ENCODE data around the gene ADIPOR2. TPM values are rescaled to one million over a fixed set of nuclear protein-coding genes. Genes with fewer than 3 reads are reported as not detected.

ADIPOR2 gene
- total and polyA plus RNA-seq, 5 donors from 2014 or later = 1.8 to 26.3 (median 2.6) TPM

DNA sequence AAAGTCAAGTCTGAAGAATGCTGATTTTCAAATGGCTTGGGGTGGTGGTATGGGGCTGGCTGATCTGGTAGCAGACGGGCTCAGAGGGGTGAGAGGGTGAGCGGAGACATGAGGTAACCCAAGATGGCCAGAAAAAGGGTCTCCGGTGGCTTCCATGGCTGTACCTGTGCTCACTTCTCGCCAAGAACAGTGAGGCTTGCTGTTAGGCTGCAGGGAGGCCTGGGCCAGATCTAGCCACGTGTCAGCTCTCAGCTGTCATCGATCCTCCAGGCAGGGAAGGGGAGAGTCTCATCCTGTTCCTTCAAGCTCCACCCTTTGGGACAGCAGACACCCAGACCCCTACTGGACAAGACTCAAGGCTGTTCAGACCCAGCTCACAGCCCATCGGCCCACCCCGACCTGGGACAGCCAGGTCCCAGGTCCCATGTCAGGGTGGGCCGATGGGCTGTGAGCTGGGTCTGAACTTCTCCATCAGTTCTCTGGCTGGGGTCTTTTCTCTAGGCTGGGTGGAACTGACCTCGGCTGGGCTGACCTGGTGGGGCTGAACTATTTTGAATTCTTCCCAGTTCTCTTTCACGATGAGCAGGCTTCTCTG is 138.5 kb downstream of the ADIPOR2 start:
- H3K4me1 Mint-ChIP-seq = no peaks in the 10 kb centered on the region
- H3K27me3 Mint-ChIP-seq = peaks cover 16% of the 10 kb centered on the region
- no peaks in the 10 kb centered on the region for H3K9me3 Mint-ChIP-seq
- no peaks in the 10 kb centered on the region for H3K4me1 ChIP-seq (ENCODE audit: control insufficient read depth, insufficient read depth, low read length, poor library complexity, severe bottlenecking)
- H3K4me3 Mint-ChIP-seq = no peak overlapping the region
- H3K27ac ChIP-seq (ENCODE audit: insufficient read depth, low read length, poor library complexity, severe bottlenecking) = no peak overlapping the region
- H3K27me3 ChIP-seq (ENCODE audit: control insufficient read depth, insufficient read depth, low read length) = no peaks in the 10 kb centered on the region
- H3K36me3 Mint-ChIP-seq = no peaks in the 10 kb centered on the region
- H3K9me3 ChIP-seq (ENCODE audit: control insufficient read depth in 2 of 2, low read length in 2 of 2) = no peaks in the 10 kb centered on the region
- no peak overlapping the region for H3K27ac Mint-ChIP-seq
- no peak overlapping the region for H3K4me3 ChIP-seq (ENCODE audit: low read depth, low read length)
- no peaks in the 10 kb centered on the region for H3K36me3 ChIP-seq (ENCODE audit: control insufficient read depth, insufficient read depth, low read length)
- ATAC-seq (ENCODE audit: low read depth in 2 of 2) = no peak
- DNase-seq = no peak

DNA sequence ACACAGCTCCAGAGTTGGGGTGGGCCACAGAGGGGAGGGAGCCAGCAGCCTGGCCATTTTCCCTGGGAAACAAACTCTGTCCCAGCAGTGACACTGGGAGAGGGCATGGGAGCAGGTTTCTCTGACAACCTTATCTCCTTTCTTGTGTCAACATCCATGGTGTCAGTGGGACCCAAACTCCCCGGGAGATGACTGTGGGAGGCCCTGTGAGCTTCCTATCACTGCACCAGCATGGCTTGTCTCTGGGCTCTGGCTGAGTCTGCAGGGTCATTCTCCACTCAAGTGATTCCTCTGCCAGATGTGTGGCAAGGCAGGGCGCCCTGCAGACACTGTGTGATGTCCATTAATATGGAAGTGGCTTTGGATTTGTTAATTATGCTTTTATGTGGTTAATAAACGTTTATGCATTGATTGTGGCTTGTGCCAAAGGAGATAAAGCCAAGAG is 139.6 kb downstream of the ADIPOR2 start:
- H3K27me3 Mint-ChIP-seq = peaks cover 16% of the 10 kb centered on the region
- no peak for ATAC-seq (ENCODE audit: low read depth in 2 of 2)

DNA sequence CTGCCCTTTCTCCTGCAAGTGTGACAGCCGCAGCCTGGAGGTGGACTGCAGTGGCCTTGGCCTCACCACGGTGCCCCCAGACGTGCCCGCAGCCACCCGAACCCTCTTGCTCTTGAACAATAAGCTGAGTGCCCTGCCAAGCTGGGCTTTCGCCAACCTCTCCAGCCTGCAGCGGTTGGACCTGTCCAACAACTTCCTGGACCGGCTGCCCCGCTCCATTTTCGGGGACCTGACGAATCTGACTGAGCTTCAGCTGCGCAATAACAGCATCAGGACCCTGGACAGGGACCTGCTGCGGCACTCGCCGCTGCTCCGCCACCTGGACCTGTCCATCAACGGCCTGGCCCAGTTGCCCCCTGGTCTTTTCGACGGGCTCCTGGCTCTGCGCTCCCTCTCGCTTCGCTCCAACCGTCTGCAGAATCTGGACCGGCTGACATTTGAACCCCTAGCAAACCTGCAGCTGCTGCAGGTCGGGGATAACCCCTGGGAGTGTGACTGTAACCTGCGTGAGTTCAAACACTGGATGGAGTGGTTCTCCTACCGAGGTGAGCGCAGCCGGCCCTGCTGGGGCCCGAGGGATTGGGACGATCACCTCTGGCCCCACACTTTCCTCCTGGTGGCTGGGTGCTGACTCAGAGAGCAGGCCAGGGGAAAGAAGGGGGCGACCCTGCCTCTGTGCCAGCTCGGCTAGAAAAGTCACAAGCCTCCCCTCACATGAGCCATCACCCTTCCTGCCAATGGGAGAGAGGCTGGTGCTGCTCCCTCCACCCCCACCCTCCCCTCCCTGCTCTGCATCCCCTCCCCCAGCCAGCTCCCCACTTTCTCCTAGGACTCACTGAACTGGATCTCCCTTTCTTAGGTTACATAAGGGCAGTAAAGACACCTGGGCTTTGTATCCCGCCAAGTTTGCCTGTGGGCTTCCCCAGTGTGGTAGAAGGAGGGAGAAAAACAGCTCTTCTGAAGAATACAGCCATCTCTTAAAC is 140.4 kb downstream of the ADIPOR2 start:
- ATAC-seq (ENCODE audit: low read depth in 2 of 2) = no peak
- Mint-ChIP-seq H3K4me3 (no peak overlapping the region), H3K9me3 (no peaks in the 10 kb centered on the region), H3K36me3 (no peaks in the 10 kb centered on the region), H3K27ac (no peak overlapping the region), H3K27me3 (peaks cover 16% of the 10 kb centered on the region), H3K4me1 (peaks cover 0 to 4% (median 0%) of the 10 kb centered on the region in 4 donors)
- DNase-seq = peak in 2 of 3 donors; percentile 10 to 11
- Histone ChIP-seq H3K4me3 (ENCODE audit: low read depth, low read length) (no peak overlapping the region), H3K27me3 (ENCODE audit: control insufficient read depth, insufficient read depth, low read length) (no peaks in the 10 kb centered on the region), H3K27ac (ENCODE audit: insufficient read depth, low read length, poor library complexity, severe bottlenecking) (no peak overlapping the region), H3K4me1 (ENCODE audit: control insufficient read depth, insufficient read depth, low read length, poor library complexity, severe bottlenecking) (no peaks in the 10 kb centered on the region), H3K36me3 (ENCODE audit: control insufficient read depth, insufficient read depth, low read length) (no peaks in the 10 kb centered on the region), H3K9me3 (ENCODE audit: control insufficient read depth in 2 of 2, low read length in 2 of 2) (no peaks in the 10 kb centered on the region)

More for the DNA sequence above, 139.6 kb downstream of the ADIPOR2 start:
- no peak for DNase-seq
- Histone ChIP-seq H3K9me3 (ENCODE audit: control insufficient read depth in 2 of 2, low read length in 2 of 2) (no peaks in the 10 kb centered on the region), H3K4me1 (ENCODE audit: control insufficient read depth, insufficient read depth, low read length, poor library complexity, severe bottlenecking) (no peaks in the 10 kb centered on the region), H3K4me3 (ENCODE audit: low read depth, low read length) (no peak overlapping the region), H3K27ac (ENCODE audit: insufficient read depth, low read length, poor library complexity, severe bottlenecking) (no peak overlapping the region), H3K36me3 (ENCODE audit: control insufficient read depth, insufficient read depth, low read length) (no peaks in the 10 kb centered on the region), H3K27me3 (ENCODE audit: control insufficient read depth, insufficient read depth, low read length) (no peaks in the 10 kb centered on the region)
- H3K9me3 Mint-ChIP-seq = no peaks in the 10 kb centered on the region
- no peak overlapping the region for H3K27ac Mint-ChIP-seq
- no peaks in the 10 kb centered on the region for H3K36me3 Mint-ChIP-seq
- H3K4me1 Mint-ChIP-seq = peaks cover 0 to 4% (median 0%) of the 10 kb centered on the region in 4 donors
- no peak overlapping the region for H3K4me3 Mint-ChIP-seq

DNA sequence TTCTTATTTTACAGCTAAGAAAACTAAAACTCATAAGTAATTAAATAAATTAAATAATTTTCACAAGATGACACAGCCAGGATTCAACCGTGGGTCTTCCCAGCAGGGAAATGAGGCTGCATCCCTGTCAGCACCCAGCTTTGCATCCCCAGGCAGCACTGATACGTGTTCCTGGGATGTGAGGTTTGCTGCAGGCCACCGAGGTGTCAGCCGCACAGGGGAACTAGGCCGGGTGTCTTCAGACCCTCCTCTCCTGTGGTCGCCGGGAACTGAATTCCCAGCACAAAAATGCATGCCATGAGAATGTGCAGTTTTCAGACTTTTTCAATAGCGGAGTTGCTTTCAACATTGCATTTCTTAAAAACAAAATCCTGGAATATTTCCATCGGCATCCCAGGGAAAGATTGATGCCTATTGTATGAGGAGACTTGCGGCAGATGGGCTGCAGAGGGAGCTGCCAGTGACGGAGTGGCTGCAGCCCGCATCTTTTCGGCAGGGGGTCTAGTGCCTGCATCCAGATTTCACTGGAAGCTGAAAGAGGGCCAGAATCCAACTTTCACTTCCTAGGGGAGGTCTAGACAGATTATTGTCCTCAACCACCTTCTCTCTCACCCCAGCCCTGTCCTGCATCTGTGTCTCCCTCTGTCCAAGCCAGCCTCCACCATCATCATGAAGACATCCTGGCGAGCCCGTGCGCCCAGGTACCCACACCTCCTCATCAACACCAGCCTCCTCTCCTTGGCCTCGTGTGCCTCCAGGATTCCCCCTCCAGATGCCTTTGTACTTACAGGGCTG is 142.1 kb downstream of the ADIPOR2 start:
- no peaks in the 10 kb centered on the region for H3K4me1 ChIP-seq (ENCODE audit: control insufficient read depth, insufficient read depth, low read length, poor library complexity, severe bottlenecking)
- H3K9me3 Mint-ChIP-seq = no peaks in the 10 kb centered on the region
- H3K27me3 Mint-ChIP-seq = peaks cover 16% of the 10 kb centered on the region
- H3K4me3 ChIP-seq (ENCODE audit: low read depth, low read length) = no peak overlapping the region
- H3K4me1 Mint-ChIP-seq = peaks cover 0 to 4% (median 0%) of the 10 kb centered on the region in 4 donors
- ATAC-seq (ENCODE audit: low read depth in 2 of 2) (no peak), DNase-seq (no peak)
- H3K9me3 ChIP-seq (ENCODE audit: control insufficient read depth in 2 of 2, low read length in 2 of 2) = no peaks in the 10 kb centered on the region
- no peaks in the 10 kb centered on the region for H3K27me3 ChIP-seq (ENCODE audit: control insufficient read depth, insufficient read depth, low read length)
- H3K4me3 Mint-ChIP-seq = no peak overlapping the region
- H3K36me3 Mint-ChIP-seq = no peaks in the 10 kb centered on the region
- no peaks in the 10 kb centered on the region for H3K36me3 ChIP-seq (ENCODE audit: control insufficient read depth, insufficient read depth, low read length)
- H3K27ac Mint-ChIP-seq = peak overlapping the region in 1 of 3 donors; percentile 52
- no peak overlapping the region for H3K27ac ChIP-seq (ENCODE audit: insufficient read depth, low read length, poor library complexity, severe bottlenecking)

DNA sequence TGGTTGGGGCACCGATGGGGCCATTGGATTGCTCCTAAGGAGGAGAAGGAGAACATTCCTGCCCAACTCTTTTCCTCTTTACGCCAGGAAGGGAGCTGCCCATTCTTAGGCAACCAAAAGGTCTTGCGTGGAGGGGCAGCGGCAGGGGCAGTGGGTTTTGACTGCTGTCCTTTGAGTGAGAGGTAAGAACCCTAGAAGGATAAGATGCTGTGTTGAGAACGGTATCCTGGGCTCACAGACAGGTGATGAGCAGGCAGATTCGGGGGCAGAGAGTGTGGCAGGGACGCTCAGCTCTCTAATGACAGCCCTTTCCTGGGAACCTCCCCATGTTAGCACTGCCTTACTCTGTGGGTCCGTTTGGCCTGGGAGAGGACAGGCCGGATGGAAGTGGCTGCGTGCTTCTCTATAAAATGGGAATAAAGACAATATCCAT is 142.7 kb downstream of the ADIPOR2 start:
- no peak for DNase-seq
- no peak for ATAC-seq (ENCODE audit: low read depth in 2 of 2)
- H3K27me3 ChIP-seq (ENCODE audit: control insufficient read depth, insufficient read depth, low read length) = no peaks in the 10 kb centered on the region
- H3K9me3 ChIP-seq (ENCODE audit: control insufficient read depth in 2 of 2, low read length in 2 of 2) = no peaks in the 10 kb centered on the region
- Mint-ChIP-seq H3K36me3 (no peaks in the 10 kb centered on the region), H3K27ac (no peak overlapping the region), H3K9me3 (no peaks in the 10 kb centered on the region), H3K4me1 (peaks cover 0 to 4% (median 0%) of the 10 kb centered on the region in 4 donors), H3K4me3 (no peak overlapping the region), H3K27me3 (peaks cover 16% of the 10 kb centered on the region)
- H3K4me3 ChIP-seq (ENCODE audit: low read depth, low read length) = no peak overlapping the region
- no peaks in the 10 kb centered on the region for H3K36me3 ChIP-seq (ENCODE audit: control insufficient read depth, insufficient read depth, low read length)
- no peaks in the 10 kb centered on the region for H3K4me1 ChIP-seq (ENCODE audit: control insufficient read depth, insufficient read depth, low read length, poor library complexity, severe bottlenecking)
- no peak overlapping the region for H3K27ac ChIP-seq (ENCODE audit: insufficient read depth, low read length, poor library complexity, severe bottlenecking)

DNA sequence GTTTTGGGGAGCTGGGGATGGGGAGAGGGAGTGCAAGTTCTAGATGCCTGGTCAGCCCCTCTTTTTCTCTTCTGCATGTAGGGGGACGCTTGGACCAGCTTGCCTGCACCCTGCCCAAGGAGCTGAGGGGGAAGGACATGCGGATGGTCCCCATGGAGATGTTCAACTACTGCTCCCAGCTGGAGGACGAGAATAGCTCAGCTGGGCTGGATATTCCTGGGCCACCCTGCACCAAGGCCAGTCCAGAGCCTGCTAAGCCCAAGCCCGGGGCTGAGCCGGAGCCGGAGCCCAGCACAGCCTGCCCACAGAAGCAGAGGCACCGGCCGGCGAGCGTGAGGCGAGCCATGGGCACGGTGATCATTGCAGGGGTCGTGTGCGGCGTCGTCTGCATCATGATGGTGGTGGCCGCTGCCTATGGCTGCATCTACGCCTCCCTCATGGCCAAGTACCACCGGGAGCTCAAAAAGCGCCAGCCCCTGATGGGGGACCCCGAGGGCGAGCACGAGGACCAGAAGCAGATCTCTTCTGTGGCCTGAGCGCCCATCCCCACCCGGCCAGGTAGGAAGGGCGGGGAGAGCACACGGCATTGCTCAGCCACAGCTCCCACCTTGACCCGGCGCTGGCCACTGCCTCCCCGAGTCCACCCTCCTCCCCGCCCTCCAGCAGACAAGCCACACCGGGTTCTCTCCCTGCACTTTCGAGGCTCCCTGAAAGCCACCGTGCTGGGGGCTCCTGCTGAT is 143.5 kb downstream of the ADIPOR2 start:
- H3K9me3 Mint-ChIP-seq = no peaks in the 10 kb centered on the region
- no peak overlapping the region for H3K4me3 Mint-ChIP-seq
- peaks cover 0 to 4% (median 0%) of the 10 kb centered on the region in 4 donors for H3K4me1 Mint-ChIP-seq

More for the DNA sequence above, 143.5 kb downstream of the ADIPOR2 start:
- no peaks in the 10 kb centered on the region for H3K27me3 ChIP-seq (ENCODE audit: control insufficient read depth, insufficient read depth, low read length)
- ATAC-seq (ENCODE audit: low read depth in 2 of 2) = no peak
- H3K36me3 Mint-ChIP-seq = no peaks in the 10 kb centered on the region
- no peak overlapping the region for H3K27ac Mint-ChIP-seq
- H3K9me3 ChIP-seq (ENCODE audit: control insufficient read depth in 2 of 2, low read length in 2 of 2) = no peaks in the 10 kb centered on the region
- H3K4me3 ChIP-seq (ENCODE audit: low read depth, low read length) = no peak overlapping the region
- H3K36me3 ChIP-seq (ENCODE audit: control insufficient read depth, insufficient read depth, low read length) = no peaks in the 10 kb centered on the region
- peaks cover 16% of the 10 kb centered on the region for H3K27me3 Mint-ChIP-seq
- DNase-seq = no peak
- no peak overlapping the region for H3K27ac ChIP-seq (ENCODE audit: insufficient read depth, low read length, poor library complexity, severe bottlenecking)
- no peaks in the 10 kb centered on the region for H3K4me1 ChIP-seq (ENCODE audit: control insufficient read depth, insufficient read depth, low read length, poor library complexity, severe bottlenecking)

All from CD4-positive, CD25-positive, alpha-beta regulatory T cell (primary cell).